NCI-H1930 (cell line): ENCODE data around the gene PUM1.

Experiments used
- DNase-seq, 2 experiments: peaks; one replicate each; lab custom pipeline; 2025; lab: John Stamatoyannopoulos, UW

PUM1 gene

GRCh38 chr1:31029026-31029425 lies 36.5 kb downstream of the PUM1 start:
- DNase-seq = no peak

GRCh38 chr1:31027693-31028526 lies 37.6 kb downstream of the PUM1 start:
- DNase-seq = no peak

- DNase-seq = no peak
Measured at GRCh38 chr1:31022259-31022658, 43.3 kb downstream of the PUM1 start.

- peak; percentile 10 to 74 for DNase-seq
Measured at GRCh38 chr1:31020007-31020790, 45.3 kb downstream of the PUM1 start.

GRCh38 chr1:31019401-31019800 lies 46.1 kb downstream of the PUM1 start:
- no peak for DNase-seq

DNA sequence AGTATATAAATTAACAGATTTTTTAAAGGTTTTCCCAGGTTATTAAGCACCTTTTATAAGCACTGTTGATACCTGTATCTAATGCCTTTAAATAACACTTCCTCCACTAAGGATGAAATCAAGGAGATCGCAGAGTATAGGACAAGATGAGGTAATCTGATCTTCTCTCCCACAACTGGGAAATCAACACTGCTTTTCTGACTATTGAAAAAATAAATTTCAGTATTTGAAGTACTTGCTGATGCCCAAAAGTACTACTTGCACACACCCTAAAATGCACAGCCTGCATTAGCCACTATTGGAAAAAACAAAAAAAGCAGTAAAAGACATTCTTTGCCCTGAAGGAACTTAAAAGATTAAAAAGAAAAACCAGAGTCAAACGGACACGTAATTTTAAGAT lies 48.6 kb downstream of the PUM1 start:
- no peak for DNase-seq

DNA sequence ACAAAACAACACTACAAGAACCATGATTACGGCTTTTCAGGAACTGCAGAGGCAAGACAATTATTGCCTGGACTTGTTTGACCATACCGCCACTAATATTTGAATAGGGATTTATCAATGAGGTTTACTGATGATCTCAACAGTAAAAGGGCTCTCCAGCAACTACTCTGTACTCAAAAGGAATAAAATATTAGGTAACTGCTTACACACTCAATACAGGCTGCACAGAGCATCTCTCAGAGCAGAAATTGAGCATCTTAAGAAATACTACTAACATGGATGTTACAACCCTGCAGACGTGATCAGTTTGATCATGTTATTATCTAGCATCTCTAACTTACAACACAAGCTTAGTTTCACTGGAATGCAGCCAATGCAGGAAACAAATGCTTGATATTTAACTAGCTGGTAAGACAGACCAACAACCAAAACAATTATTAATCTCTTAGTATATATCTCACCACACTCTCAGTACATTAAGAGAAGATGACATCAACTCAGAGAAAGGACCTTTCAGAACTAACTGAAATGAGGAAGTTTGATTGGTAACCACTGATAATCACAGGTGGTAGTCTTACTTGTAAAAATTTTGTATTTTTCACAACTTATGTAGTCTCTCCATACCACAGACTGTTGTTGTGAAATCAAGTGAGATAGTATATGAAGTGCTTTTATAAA lies 52.2 kb downstream of the PUM1 start:
- DNase-seq = peak; percentile 27 to 61

GRCh38 chr1:31012210-31012924 lies 53.1 kb downstream of the PUM1 start:
- no peak for DNase-seq

DNA sequence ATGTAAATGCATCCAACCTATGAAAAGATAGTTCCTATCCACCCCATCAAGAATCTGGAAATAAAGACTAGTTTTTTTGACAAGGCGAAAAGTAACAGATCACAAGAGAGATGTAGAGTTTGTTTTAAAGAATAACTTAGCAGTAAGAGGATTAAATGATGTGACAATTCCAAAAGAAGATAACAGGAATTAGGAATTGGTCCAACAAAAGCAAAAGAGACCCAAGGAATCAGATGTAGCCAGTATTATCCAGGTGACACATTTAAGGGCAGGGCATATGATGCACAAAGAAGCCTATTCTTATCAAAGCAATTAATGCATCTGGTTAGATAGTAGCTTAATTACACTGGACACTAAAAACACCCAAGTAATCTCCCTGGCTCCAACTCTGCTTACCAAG lies 53.8 kb downstream of the PUM1 start:
- DNase-seq = no peak

DNA sequence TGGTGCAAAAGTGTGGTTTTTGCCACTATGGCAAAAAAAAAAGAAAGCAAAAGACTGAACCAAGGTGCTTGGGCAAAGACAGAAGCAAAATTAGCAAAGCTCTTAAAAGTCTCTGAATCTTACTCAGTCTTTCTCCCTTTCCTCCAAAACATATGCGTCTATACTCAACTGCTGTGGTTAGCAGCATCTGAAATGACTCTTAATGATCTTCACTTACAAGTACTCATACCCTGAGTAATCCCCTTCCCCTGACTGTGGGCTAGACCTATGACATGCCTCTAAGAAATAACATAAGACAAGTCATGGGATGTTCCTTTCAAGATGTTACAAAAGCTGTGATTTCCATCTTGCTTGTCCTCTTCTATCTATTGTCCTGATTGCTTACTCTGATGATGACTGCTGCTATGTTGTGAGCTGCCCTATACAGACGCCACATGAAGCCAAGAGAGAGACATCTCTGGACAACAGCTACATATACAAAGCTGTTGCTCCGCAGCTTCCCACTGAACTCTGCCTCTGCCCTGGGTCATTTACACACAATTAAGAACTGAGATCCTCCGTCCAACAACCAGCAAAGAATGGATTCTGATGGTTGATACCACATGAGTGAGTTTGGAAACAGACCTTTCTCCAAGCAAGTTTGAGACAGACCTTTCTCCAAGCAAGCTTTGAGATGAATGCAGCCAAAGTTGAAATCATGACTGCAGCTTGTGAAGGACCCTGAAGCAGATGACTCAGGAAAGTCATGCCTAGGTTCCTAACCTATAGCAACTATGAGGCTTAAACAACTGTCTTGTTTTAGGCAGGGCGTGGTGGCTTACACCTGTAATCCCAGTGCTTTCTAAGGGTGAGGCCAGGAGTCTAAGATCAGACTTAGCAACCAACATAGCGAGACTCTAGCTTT lies 55.2 kb downstream of the PUM1 start:
- no peak for DNase-seq

GRCh38 chr1:31007462-31007991 lies 58.0 kb downstream of the PUM1 start:
- no peak for DNase-seq

- no peak for DNase-seq
Measured at GRCh38 chr1:31006747-31007146, 58.8 kb downstream of the PUM1 start.

DNA sequence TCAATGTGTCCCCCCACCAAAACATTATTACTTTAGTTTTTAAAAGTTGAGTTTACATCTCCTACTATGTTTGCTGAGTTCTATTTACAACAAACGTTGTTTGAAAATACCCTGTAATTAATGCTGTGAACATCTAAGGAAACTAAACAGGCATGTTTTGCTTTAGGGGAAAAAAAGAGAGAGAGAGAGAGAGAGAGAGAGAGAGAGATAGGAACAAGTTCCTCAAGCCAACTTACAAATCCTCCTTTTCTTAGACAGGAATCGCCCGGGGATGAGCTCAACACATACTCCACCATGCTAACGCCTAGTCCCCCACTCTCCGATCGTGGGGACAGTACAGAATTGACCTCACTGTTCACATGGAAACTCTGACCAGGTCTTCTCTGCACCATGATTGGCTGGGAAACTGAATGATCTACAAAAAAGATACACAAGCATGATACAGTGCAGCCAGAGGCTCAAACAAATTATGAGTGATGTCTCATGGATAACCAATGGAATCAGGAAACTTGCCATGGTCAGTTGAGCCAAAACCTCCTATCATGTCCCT lies 59.8 kb downstream of the PUM1 start:
- no peak for DNase-seq

DNA sequence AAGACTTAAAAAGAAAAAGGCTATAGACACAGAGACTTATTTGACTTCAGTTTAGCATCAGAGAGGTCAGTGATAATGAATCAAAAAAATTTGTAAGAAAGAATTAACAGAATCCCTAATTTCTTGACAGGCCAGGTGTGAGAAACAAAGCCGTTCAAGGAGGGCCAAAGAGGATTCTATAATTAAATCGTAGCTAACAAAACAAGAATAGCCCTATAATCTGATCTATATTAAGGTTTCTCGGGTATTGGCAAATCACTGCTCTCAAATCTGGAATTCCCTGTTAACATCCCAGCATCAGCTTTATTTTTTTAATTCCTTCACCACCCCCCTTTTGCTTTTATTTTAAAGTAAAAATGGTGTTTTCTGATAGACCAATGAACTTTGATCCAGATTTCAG lies 60.3 kb downstream of the PUM1 start:
- DNase-seq = no peak

DNA sequence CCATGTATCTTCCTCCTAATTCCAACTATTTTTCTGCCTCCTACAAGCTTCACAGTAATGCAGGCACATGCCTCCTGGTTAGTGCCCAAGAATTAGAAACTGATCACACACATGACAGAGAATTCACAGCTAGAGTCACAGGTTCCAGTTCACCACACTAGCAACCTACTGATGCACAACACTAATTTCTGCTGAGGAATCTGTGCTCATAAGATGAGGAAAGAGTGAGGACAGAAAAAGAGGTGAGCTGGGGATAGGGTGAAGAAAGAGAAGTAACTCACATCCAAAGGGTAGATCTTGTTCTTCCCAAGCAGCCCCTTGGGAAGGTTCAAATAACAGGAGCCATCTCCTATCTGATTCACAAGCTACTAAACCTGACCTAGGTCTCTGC lies 61.3 kb downstream of the PUM1 start:
- DNase-seq = no peak

GRCh38 chr1:31003613-31004230 lies 61.8 kb downstream of the PUM1 start:
- DNase-seq = no peak

DNA sequence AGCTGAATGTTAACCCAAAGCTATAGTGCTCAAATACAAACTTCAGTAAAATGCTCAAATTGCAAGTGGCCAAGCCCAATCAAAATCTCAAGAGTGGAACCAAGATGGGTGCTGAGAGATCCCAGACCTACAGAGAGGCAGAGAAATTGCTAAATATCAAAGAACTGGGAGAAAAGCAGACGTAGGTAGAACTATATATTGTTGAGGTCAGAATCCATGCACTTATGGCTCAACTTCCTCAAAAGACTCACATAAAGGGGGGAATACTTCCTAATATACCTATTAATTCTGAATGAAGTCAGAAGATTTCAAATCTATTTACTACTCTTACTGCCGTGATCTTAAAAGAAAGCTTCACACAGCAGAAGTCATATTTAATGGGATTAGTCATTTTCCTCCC lies 65.2 kb downstream of the PUM1 start:
- DNase-seq = no peak

GRCh38 chr1:30998887-30999286 lies 66.6 kb downstream of the PUM1 start:
- no peak for DNase-seq

DNA sequence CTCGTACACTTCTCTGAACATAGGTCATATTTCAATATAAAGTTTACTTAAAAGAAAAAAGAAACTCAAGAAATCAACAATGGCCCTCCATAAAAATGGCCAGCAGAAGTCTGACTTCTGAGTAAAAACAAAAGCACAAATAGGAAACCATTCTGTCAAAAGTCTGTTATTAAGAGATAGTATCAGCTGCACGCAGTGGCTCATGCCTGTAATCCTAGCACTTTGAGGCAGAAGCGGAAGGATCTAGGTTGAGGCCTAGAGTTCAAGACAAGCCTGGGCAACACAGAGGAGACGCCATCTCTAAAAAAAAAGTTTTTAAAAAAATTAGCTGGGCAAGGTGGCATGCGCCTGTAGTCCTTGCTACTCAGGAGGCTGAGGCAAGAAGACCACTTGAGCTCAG lies 67.3 kb downstream of the PUM1 start:
- DNase-seq = no peak

DNA sequence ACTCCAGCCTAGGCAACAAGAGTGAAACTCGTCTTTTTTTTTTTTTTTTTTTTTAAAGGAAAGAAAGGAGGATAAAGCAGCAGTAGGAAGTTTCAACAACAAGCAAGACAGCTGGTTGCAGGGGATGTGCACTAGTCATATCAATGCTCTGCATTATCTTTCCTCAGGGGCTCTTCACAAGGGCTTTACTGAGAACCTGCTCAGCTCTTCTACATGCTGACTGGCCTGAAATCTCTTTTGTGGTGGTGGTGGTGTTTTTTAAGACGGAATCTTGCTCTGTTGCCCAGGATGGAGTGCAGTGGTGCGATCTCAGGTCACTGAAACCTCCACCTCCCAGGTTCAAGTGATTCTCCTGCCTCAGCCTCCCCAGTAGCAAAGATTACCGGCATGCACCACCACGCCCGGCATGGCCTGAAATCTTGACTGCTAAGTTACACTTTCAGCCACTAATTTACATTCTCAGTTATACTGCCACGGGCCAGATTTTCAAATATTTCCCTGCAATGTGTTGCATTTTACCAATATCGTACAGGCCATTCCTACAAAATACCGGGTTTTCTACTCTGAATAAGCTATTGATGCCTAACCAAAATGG lies 68.0 kb downstream of the PUM1 start:
- no peak for DNase-seq
